Prostate gland (tissue), 2 donors: ENCODE results near the gene IGLL5. TPM values are rescaled to one million over a fixed set of nuclear protein-coding genes. Genes with fewer than 3 reads are reported as not detected.
A peak's percentile ranks its signal among the peaks of the same experiment; 100 is the strongest.

Experiments
- DNase-seq: peaks from one replicate; pipeline ENCODE4 v3.0.0-alpha.2; 2019; ENCODE audit warnings: low spot score
- H3K27ac ChIP-seq, 2 donors: fragments of 200-600 bp; sonication (generic); 2 replicates each; pipeline ENCODE4 v1.5.1; 2017 to 2019
- H3K27me3 ChIP-seq: fragments of 200-600 bp; sonication (generic); replicated peaks from 2 replicates; pipeline ENCODE4 v1.5.1; 2019; ENCODE audit not compliant: insufficient read depth
- H3K36me3 ChIP-seq, 2 donors: fragments of 200-600 bp; sonication (generic); 1 replicate in 1 of 2; 2 replicates in 1 of 2; pipeline versions ENCODE4 v1.5.1 to v1.8.1; 2017 to 2019
- H3K4me1 ChIP-seq: fragments of 200-600 bp; sonication (generic); replicated peaks from 2 replicates; pipeline ENCODE4 v1.5.1; 2019
- H3K4me3 ChIP-seq, 2 donors: fragments of 200-600 bp; sonication (generic); 2 replicates each; pipeline ENCODE4 v1.5.1; 2017 to 2019
- H3K9me3 ChIP-seq: fragments of 200-600 bp; sonication (generic); 2 replicates; pipeline ENCODE4 v1.5.1; 2017
- CTCF ChIP-seq, 4 experiments: fragments of 200-600 bp in 2 of 4; fragments of 450-650 bp in 2 of 4; sonication (generic) in 2 of 4; IDR thresholded peaks; 1 replicate in 3 of 4; 2 replicates in 1 of 4; pipeline ENCODE4 v1.5.1; 2016 to 2019; ENCODE audit warnings: antibody characterized with exemption in 4 of 4, mild to moderate bottlenecking in 2 of 4, moderate library complexity in 2 of 4
- POLR2A ChIP-seq: fragments of 450-650 bp; IDR thresholded peaks from one replicate; pipeline ENCODE4 v1.6.1; 2016; ENCODE audit warnings: antibody characterized with exemption, mild to moderate bottlenecking
- POLR2AphosphoS5 ChIP-seq: sonication (generic); formaldehyde crosslinking; IDR thresholded peaks from one replicate; pipeline ENCODE4 v1.6.1; 2017; ENCODE audit warnings: antibody characterized with exemption
- WGBS: methylation state at CpG from one replicate; pipeline ENCODE4 v1.1.5; 2018; 5-methylcytosine and 5-hydroxymethylcytosine counted together
- intact Hi-C: fragments of 100-400 bp; cut with DNase I; formaldehyde crosslinking; loops from one replicate; pipeline ENCODE4 v1.14.2; 2022
- total RNA-seq, 2 donors: library from RNA; depleted of rRNA; stranded (reverse); fragments of >200 nt; gene quantifications; one replicate each; pipeline ENCODE4 v1.1.0, GENCODE V29; 2016

The IGLL5 gene
- total RNA-seq, 2 donors from 2014 or later: not detected

GRCh38 chr22:22877523-22878210 lies 9.9 kb upstream of the IGLL5 start:
- intact Hi-C loops: no loop called here
- WGBS: 28% methylated on average over 7 of the region's 7 CpGs
- Histone ChIP-seq H3K4me1 (no peaks in the 10 kb centered on the region), H3K4me3 (no peak overlapping the region), H3K27ac (no peak overlapping the region), H3K9me3 (no peaks in the 10 kb centered on the region), H3K27me3 (no peaks in the 10 kb centered on the region), H3K36me3 (no peaks in the 10 kb centered on the region)
- TF ChIP-seq POLR2A (no peak), CTCF (IDR thresholded peaks at IDR 0.05) (peak; percentile 20 to 50 (median 42)), POLR2AphosphoS5 (no peak)
- peak; percentile 23 for DNase-seq

- intact Hi-C loops: no loop called here
- WGBS: 84% methylated on average over 2 of the region's 2 CpGs
- Histone ChIP-seq H3K36me3 (no peaks in the 10 kb centered on the region), H3K27ac (no peak overlapping the region), H3K4me1 (no peaks in the 10 kb centered on the region), H3K9me3 (no peaks in the 10 kb centered on the region), H3K4me3 (no peak overlapping the region), H3K27me3 (no peaks in the 10 kb centered on the region)
- no peak for DNase-seq
- TF ChIP-seq POLR2AphosphoS5 (no peak), POLR2A (no peak), CTCF (IDR thresholded peaks at IDR 0.05) (no peak)
Measured at GRCh38 chr22:22878211-22878570, 9.4 kb upstream of the IGLL5 start.

- TF ChIP-seq CTCF (IDR thresholded peaks at IDR 0.05) (no peak), POLR2A (no peak), POLR2AphosphoS5 (no peak)
- no peak for DNase-seq
- no peaks in the 10 kb centered on the region for H3K4me1 ChIP-seq
- H3K27me3 ChIP-seq: no peaks in the 10 kb centered on the region
- no peaks in the 10 kb centered on the region for H3K9me3 ChIP-seq
- WGBS: 89% methylated on average over 11 of the region's 11 CpGs
- H3K36me3 ChIP-seq: no peaks in the 10 kb centered on the region
- H3K27ac ChIP-seq: no peak overlapping the region
- no peak overlapping the region for H3K4me3 ChIP-seq
- intact Hi-C loops: no loop called here
Measured at GRCh38 chr22:22878801-22879674, 8.6 kb upstream of the IGLL5 start.

GRCh38 chr22:22879675-22880155 lies 7.9 kb upstream of the IGLL5 start:
- TF ChIP-seq CTCF (IDR thresholded peaks at IDR 0.05) (no peak), POLR2A (no peak), POLR2AphosphoS5 (no peak)
- H3K4me3 ChIP-seq: no peak overlapping the region
- intact Hi-C loops: no loop called here
- no peak for DNase-seq
- H3K9me3 ChIP-seq: no peaks in the 10 kb centered on the region
- no peaks in the 10 kb centered on the region for H3K27me3 ChIP-seq
- no peaks in the 10 kb centered on the region for H3K36me3 ChIP-seq
- H3K4me1 ChIP-seq: no peaks in the 10 kb centered on the region
- no peak overlapping the region for H3K27ac ChIP-seq
- WGBS: 68% methylated on average over 5 of the region's 5 CpGs
